WTC11 (cell line): ENCODE results near the gene INO80B. TPM values are rescaled to one million over a fixed set of nuclear protein-coding genes. Genes with fewer than 3 reads are reported as not detected.
A peak's percentile ranks its signal among the peaks of the same experiment; 100 is the strongest.

ENCODE experiments used
- ATAC-seq: fragments of 200-7000 bp; cut with Tn5 transposase; 2 replicates; pipeline ENCODE4 v1.10.0; 2021; ENCODE audit warnings: mild to moderate bottlenecking, moderate library complexity
- CTCF ChIA-PET: fragments of 300-600 bp; sonication (Branson Sonifier 250); formaldehyde crosslinking; loops from one replicate; lab custom pipeline; 2021; ENCODE audit warnings: antibody characterized with exemption; lab: Charles Lee
- POLR2A ChIA-PET: fragments of 350-600 bp; sonication (Branson Sonifier 250); formaldehyde crosslinking; loops from one replicate; lab custom pipeline; 2021; ENCODE audit warnings: antibody characterized with exemption; lab: Charles Lee
- DNase-seq: peaks from one replicate; pipeline ENCODE4 v3.0.0; 2021; ENCODE audit warnings: low spot score
- H3K27ac Mint-ChIP-seq: 2 replicates; pipeline ENCODE4 v1.8.0; 2021; ENCODE audit warnings: mixed read lengths
- H3K27me3 Mint-ChIP-seq: 2 replicates; pipeline ENCODE4 v1.8.0; 2021; ENCODE audit warnings: low read depth, mild to moderate bottlenecking, moderate library complexity, mixed read lengths
- H3K36me3 Mint-ChIP-seq: 2 replicates; pipeline ENCODE4 v1.8.0; 2021; ENCODE audit warnings: mixed read lengths
- H3K4me1 Mint-ChIP-seq: 2 replicates; pipeline ENCODE4 v1.8.0; 2022; ENCODE audit warnings: mixed read lengths
- H3K4me3 Mint-ChIP-seq: 2 replicates; pipeline ENCODE4 v1.8.0; 2021; ENCODE audit warnings: mild to moderate bottlenecking, moderate library complexity, mixed read lengths
- H3K9me3 Mint-ChIP-seq: 2 replicates; pipeline ENCODE4 v1.8.0; 2021; ENCODE audit warnings: mixed read lengths
- CBFB ChIP-seq: sonication (generic); formaldehyde crosslinking; IDR thresholded peaks from 2 replicates; pipeline ENCODE4 v1.8.1; 2022; ENCODE audit warnings: mild to moderate bottlenecking, low read depth, missing genetic modification reagents
- KAT7 ChIP-seq: sonication (generic); formaldehyde crosslinking; IDR thresholded peaks from 2 replicates; pipeline ENCODE4 v1.8.1; 2023; ENCODE audit warnings: missing genetic modification reagents, mild to moderate bottlenecking, borderline replicate concordance
- MAX ChIP-seq: sonication (generic); formaldehyde crosslinking; IDR thresholded peaks from 2 replicates; pipeline ENCODE4 v1.8.0; 2022; ENCODE audit warnings: mild to moderate bottlenecking, missing genetic modification reagents
- PRDM15 ChIP-seq: sonication (generic); formaldehyde crosslinking; IDR thresholded peaks from 2 replicates; pipeline ENCODE4 v1.8.0; 2022; ENCODE audit warnings: missing genetic modification reagents
- ZNF263 ChIP-seq: sonication (generic); formaldehyde crosslinking; IDR thresholded peaks from 2 replicates; pipeline ENCODE4 v1.8.1; 2022; ENCODE audit warnings: low read depth, mild to moderate bottlenecking, moderate library complexity, missing genetic modification reagents
- total RNA-seq: library from RNA; stranded (reverse); gene quantifications from 3 replicates; pipeline ENCODE4 v1.2.3, GENCODE V29; 2021
- TF ChIP-seq, protein P1 (sequence below): fragments of 250-450 bp; sonication (Bioruptor Pico); IDR thresholded peaks from 2 replicates; pipeline ENCODE4 v1.9.0; 2021; ENCODE audit warnings: mild to moderate bottlenecking
- TF ChIP-seq, protein P2 (sequence below): fragments of 200-600 bp; IDR thresholded peaks from 2 replicates; pipeline ENCODE4 v1.8.0; 2022; ENCODE audit warnings: antibody characterized with exemption
- TF ChIP-seq, protein P3 (sequence below): sonication (generic); formaldehyde crosslinking; IDR thresholded peaks from 2 replicates; pipeline ENCODE4 v1.8.0; 2023; ENCODE audit warnings: missing genetic modification reagents, mild to moderate bottlenecking, borderline replicate concordance
- TF ChIP-seq, protein P4 (sequence below): sonication (generic); formaldehyde crosslinking; IDR thresholded peaks from 2 replicates; pipeline ENCODE4 v1.8.1; 2023; ENCODE audit warnings: mild to moderate bottlenecking, missing genetic modification reagents, borderline replicate concordance

INO80B gene
- total RNA-seq, 1 experiment from 2014 or later, result 20.2 TPM

GRCh38 chr2:74436848-74437695, 17.8 kb upstream of the INO80B start:
- Mint-ChIP-seq H3K4me3 (peak overlapping the region; percentile 1), H3K36me3 (peaks cover 21% of the 10 kb centered on the region), H3K4me1 (peaks cover 30% of the 10 kb centered on the region), H3K27me3 (no peaks in the 10 kb centered on the region; the same call in 1 of the 2 replicates), H3K27ac (peak overlapping the region; percentile 66), H3K9me3 (no peaks in the 10 kb centered on the region)
- DNase-seq, result no peak
- ChIA-PET CTCF (interaction anchor here (0.9 kb wide), 1 partner anchor 103 kb away, joined by 4 read pairs; no protein-coding TSS in a partner anchor), POLR2A (no interaction called here)
- no peak for ATAC-seq
- TF ChIP-seq, protein P1, sequence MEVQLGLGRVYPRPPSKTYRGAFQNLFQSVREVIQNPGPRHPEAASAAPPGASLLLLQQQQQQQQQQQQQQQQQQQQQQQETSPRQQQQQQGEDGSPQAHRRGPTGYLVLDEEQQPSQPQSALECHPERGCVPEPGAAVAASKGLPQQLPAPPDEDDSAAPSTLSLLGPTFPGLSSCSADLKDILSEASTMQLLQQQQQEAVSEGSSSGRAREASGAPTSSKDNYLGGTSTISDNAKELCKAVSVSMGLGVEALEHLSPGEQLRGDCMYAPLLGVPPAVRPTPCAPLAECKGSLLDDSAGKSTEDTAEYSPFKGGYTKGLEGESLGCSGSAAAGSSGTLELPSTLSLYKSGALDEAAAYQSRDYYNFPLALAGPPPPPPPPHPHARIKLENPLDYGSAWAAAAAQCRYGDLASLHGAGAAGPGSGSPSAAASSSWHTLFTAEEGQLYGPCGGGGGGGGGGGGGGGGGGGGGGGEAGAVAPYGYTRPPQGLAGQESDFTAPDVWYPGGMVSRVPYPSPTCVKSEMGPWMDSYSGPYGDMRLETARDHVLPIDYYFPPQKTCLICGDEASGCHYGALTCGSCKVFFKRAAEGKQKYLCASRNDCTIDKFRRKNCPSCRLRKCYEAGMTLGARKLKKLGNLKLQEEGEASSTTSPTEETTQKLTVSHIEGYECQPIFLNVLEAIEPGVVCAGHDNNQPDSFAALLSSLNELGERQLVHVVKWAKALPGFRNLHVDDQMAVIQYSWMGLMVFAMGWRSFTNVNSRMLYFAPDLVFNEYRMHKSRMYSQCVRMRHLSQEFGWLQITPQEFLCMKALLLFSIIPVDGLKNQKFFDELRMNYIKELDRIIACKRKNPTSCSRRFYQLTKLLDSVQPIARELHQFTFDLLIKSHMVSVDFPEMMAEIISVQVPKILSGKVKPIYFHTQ, result no peak
- TF ChIP-seq PRDM15, result peak; percentile 69
- TF ChIP-seq MAX (CRISPR knock-in tag), result no peak
- TF ChIP-seq, protein P2, sequence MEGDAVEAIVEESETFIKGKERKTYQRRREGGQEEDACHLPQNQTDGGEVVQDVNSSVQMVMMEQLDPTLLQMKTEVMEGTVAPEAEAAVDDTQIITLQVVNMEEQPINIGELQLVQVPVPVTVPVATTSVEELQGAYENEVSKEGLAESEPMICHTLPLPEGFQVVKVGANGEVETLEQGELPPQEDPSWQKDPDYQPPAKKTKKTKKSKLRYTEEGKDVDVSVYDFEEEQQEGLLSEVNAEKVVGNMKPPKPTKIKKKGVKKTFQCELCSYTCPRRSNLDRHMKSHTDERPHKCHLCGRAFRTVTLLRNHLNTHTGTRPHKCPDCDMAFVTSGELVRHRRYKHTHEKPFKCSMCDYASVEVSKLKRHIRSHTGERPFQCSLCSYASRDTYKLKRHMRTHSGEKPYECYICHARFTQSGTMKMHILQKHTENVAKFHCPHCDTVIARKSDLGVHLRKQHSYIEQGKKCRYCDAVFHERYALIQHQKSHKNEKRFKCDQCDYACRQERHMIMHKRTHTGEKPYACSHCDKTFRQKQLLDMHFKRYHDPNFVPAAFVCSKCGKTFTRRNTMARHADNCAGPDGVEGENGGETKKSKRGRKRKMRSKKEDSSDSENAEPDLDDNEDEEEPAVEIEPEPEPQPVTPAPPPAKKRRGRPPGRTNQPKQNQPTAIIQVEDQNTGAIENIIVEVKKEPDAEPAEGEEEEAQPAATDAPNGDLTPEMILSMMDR, result no peak

- Mint-ChIP-seq H3K27ac (peak overlapping the region; percentile 69), H3K4me3 (peak overlapping the region; percentile 99; the same call in 1 of the 2 replicates), H3K27me3 (peaks cover 3% of the 10 kb centered on the region), H3K4me1 (peaks cover 34% of the 10 kb centered on the region), H3K9me3 (no peaks in the 10 kb centered on the region), H3K36me3 (peaks cover 16% of the 10 kb centered on the region; the same call in 1 of the 2 replicates)
- ChIA-PET POLR2A (no interaction called here), CTCF (interaction anchor here (0.8 kb wide), 1 partner anchor 29 kb away, joined by 3 read pairs; no protein-coding TSS in a partner anchor)
- no peak for DNase-seq
- ATAC-seq, result no peak
- TF ChIP-seq, protein P3, sequence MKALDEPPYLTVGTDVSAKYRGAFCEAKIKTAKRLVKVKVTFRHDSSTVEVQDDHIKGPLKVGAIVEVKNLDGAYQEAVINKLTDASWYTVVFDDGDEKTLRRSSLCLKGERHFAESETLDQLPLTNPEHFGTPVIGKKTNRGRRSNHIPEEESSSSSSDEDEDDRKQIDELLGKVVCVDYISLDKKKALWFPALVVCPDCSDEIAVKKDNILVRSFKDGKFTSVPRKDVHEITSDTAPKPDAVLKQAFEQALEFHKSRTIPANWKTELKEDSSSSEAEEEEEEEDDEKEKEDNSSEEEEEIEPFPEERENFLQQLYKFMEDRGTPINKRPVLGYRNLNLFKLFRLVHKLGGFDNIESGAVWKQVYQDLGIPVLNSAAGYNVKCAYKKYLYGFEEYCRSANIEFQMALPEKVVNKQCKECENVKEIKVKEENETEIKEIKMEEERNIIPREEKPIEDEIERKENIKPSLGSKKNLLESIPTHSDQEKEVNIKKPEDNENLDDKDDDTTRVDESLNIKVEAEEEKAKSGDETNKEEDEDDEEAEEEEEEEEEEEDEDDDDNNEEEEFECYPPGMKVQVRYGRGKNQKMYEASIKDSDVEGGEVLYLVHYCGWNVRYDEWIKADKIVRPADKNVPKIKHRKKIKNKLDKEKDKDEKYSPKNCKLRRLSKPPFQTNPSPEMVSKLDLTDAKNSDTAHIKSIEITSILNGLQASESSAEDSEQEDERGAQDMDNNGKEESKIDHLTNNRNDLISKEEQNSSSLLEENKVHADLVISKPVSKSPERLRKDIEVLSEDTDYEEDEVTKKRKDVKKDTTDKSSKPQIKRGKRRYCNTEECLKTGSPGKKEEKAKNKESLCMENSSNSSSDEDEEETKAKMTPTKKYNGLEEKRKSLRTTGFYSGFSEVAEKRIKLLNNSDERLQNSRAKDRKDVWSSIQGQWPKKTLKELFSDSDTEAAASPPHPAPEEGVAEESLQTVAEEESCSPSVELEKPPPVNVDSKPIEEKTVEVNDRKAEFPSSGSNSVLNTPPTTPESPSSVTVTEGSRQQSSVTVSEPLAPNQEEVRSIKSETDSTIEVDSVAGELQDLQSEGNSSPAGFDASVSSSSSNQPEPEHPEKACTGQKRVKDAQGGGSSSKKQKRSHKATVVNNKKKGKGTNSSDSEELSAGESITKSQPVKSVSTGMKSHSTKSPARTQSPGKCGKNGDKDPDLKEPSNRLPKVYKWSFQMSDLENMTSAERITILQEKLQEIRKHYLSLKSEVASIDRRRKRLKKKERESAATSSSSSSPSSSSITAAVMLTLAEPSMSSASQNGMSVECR (CRISPR knock-in tag), result no peak
- TF ChIP-seq KAT7 (no peak), CBFB (CRISPR knock-in tag) (no peak), ZNF263 (CRISPR knock-in tag) (no peak)
- TF ChIP-seq, protein P4, sequence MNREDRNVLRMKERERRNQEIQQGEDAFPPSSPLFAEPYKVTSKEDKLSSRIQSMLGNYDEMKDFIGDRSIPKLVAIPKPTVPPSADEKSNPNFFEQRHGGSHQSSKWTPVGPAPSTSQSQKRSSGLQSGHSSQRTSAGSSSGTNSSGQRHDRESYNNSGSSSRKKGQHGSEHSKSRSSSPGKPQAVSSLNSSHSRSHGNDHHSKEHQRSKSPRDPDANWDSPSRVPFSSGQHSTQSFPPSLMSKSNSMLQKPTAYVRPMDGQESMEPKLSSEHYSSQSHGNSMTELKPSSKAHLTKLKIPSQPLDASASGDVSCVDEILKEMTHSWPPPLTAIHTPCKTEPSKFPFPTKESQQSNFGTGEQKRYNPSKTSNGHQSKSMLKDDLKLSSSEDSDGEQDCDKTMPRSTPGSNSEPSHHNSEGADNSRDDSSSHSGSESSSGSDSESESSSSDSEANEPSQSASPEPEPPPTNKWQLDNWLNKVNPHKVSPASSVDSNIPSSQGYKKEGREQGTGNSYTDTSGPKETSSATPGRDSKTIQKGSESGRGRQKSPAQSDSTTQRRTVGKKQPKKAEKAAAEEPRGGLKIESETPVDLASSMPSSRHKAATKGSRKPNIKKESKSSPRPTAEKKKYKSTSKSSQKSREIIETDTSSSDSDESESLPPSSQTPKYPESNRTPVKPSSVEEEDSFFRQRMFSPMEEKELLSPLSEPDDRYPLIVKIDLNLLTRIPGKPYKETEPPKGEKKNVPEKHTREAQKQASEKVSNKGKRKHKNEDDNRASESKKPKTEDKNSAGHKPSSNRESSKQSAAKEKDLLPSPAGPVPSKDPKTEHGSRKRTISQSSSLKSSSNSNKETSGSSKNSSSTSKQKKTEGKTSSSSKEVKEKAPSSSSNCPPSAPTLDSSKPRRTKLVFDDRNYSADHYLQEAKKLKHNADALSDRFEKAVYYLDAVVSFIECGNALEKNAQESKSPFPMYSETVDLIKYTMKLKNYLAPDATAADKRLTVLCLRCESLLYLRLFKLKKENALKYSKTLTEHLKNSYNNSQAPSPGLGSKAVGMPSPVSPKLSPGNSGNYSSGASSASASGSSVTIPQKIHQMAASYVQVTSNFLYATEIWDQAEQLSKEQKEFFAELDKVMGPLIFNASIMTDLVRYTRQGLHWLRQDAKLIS (CRISPR knock-in tag), result no peak
- TF ChIP-seq, protein P2, result no peak
Measured at GRCh38 chr2:74438248-74438647, 16.6 kb upstream of the INO80B start.
